Upper lobe of left lung (tissue), 4 donors: ENCODE data around the gene PCDHA2.

Experiments used
- CTCF ChIP-seq, 6 experiments: fragments of 450-650 bp in 4 of 6; fragments of 200-600 bp in 2 of 6; sonication (generic) in 2 of 6; IDR thresholded peaks; one replicate each; pipeline ENCODE4 v1.5.1; 2016 to 2019; ENCODE audit warnings: antibody characterized with exemption in 6 of 6
- POLR2A ChIP-seq, 4 donors: fragments of 450-650 bp; IDR thresholded peaks; one replicate each; pipeline ENCODE4 v1.5.1; 2016 to 2017; ENCODE audit warnings: antibody characterized with exemption in 4 of 4, mild to moderate bottlenecking in 2 of 4
- POLR2AphosphoS5 ChIP-seq, 2 donors: sonication (generic); formaldehyde crosslinking; IDR thresholded peaks; one replicate each; pipeline ENCODE4 v1.5.1; 2017; ENCODE audit warnings: antibody characterized with exemption in 2 of 2

- TF ChIP-seq POLR2A (IDR thresholded peaks at IDR 0.05), result no peak
- TF ChIP-seq CTCF (IDR thresholded peaks at IDR 0.05), result no peak
- TF ChIP-seq POLR2AphosphoS5 (IDR thresholded peaks at IDR 0.05), result no peak
These were observed 2.1 kb downstream of the PCDHA2 start for GRCh38 chr5:140796718-140797095.
